Tibial nerve (tissue), 3 donors: ENCODE results near the gene MOSMO.

Experiments used
- EP300 ChIP-seq, 2 donors: sonication (generic); formaldehyde crosslinking; IDR thresholded peaks; one replicate each; pipeline ENCODE4 v1.6.1; 2017; ENCODE audit warnings: antibody characterized with exemption in 2 of 2, mild to moderate bottlenecking in 1 of 2
- POLR2A ChIP-seq, 2 donors: fragments of 450-650 bp; IDR thresholded peaks; one replicate each; pipeline ENCODE4 v1.6.1; 2017; ENCODE audit warnings: antibody characterized with exemption in 2 of 2, mild to moderate bottlenecking in 2 of 2, moderate library complexity in 2 of 2

DNA sequence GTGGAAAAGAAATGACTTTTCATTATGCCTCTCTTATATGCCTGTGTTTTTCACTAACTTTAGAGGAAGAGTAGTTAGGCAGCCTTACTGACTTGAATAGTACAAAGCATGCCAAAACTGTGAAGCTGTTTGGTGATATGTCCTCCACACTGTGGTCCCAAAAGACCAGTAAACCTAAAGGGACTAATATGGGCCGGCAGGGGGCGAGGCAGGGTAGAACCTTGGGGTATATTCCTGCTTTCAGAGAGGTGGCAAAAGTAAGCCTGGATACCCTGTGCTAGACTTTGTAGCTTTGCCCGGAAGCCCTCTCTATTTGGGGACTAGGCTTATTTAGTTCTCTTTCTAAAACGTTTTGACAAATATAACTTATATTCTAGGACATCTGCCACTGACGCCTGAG is 48.0 kb downstream of the MOSMO start:
- TF ChIP-seq POLR2A (IDR thresholded peaks at IDR 0.05) (no peak), EP300 (IDR thresholded peaks at IDR 0.05) (no peak)
